ENCODE data around the gene EIF4G3.
"Not testable (repeated sequence)": the region's sequence is repeated elsewhere in the genome, so short reads cannot be mapped to it uniquely, and the experiment has no call there.

Gene EIF4G3

DNA sequence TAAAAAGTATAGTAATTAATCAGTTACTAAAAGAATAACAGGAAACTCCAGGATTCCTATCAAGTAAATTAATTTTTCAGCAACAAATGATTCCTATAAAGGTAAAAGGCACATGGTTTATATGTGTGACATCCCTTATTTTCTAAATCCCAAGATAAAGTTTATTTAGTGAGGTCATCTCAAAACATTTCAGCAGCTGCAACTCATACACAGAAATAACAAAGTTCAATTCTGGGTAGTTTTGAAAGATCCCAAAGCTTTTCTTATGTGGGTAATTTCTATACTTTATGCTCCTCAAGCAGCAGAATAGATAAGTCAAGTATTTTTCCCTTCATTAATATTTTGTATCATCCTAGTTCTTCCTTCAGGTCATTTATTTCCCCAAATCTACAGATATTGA is 117.7 kb downstream of the EIF4G3 start:
- no peak for DNase-seq

DNA sequence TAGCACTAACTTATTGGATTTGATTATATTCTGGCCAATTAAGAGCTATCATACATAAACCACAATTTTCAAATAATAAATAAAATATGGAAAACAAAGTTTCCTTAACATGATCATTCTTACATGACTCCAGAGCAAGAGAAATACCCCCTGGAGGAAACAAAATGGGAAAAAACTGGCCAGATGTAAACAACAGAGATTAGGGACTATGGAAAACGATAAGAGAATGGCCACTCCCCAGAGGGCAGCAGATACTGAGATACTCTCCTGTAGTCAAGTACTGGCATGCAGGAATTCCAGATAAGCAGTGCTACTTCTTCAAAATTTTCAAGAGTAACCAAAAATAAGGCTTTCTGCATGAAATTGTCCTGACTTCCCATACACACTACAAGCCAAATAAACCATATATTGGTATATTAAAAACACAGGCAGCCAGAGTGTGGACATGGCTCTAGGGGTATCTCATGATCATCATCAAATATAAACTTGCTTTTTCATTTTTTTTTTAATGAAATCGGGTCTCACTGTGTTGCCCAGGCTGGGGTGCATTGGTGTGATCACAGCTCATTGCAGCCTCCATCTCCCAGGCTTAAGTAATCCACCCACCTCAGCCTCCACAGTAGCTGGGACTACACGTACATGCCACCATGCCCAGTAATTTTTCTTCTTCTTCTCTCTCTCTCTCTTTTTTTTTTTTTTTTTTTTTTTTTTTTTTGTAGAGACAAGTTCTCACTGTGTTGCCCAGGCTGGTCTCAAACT is 118.5 kb downstream of the EIF4G3 start:
- no peak for DNase-seq

DNA sequence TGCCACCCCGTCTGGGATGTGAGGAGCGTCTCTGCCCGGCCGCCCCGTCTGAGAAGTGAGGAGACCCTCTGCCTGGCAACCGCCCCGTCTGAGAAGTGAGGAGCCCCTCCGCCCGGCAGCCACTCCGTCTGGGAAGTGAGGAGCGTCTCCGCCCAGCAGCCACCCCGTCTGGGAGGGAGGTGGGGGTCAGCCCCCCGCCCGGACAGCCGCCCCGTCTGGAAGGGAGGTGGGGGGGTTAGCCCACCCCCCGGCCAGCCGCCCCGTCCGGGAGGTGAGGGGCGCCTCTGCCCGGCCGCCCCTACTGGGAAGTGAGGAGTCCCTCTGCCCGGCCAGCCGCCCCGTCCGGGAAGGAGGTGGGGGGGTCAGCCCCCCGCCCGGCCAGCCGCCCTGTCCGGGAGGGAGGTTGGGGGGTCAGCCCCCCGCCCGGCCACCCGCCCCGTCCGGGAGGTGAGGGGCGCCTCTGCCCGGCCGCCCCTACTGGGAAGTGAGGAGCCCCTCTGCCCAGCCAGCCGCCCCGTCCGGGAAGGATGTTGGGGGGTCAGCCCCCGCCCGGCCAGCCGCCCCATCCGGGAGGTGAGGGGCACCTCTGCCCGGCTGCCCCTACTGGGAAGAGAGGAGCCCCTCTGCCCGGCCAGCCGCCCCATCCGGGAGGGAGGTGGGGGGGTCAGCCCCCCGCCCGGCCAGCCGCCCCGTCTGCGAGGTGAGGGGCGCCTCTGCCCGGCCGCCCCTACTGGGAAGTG is 123.3 kb downstream of the EIF4G3 start:
- DNase-seq, result not testable (repeated sequence)

DNA sequence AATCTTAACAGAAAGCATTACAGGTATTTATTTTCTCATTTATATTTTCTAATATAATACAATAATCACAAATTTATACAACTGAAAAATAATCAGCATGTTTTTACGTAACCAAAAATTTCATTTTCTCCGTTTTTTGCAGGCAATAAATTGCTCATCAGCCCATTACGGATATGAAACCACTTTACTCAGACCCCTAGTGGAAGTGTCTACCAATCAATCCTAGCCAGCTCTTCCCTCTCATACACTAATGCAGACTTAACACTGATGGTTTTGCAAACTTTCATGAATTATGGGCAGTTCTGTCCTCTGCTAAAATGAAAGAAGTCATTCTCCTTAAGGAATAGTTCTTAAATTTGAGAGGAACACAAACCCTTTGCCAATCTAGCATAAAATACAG is 124.7 kb downstream of the EIF4G3 start:
- no peak for DNase-seq

DNA sequence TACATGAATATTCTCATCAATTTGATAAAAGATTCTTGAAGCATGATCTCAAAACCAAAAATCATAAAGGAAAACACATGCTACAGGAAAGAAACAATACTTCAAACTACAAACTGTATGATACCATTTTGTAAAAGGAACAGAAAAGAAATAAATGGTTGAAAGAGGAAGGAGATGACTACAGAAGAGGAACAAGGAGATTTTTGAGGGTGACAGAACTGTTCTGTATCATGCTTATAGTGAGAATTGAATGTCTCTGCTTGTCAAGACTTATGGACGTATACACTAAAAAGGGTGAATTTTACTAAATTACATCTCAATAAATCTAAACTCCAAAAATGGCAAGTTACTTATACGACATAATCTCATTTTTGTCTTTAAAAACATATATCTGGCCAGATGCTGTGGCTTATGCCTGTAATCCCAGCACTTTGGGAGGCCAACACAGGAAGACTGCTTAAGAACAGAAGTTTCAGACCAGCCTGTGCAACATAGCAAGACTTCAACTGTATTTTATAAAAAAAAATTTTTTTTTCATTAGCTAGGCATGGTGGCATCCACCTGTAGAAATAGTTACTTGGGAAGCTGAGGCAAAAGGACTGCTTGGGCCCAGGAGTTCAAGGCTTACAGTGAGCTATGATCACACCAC is 125.4 kb downstream of the EIF4G3 start:
- DNase-seq, result no peak

DNA sequence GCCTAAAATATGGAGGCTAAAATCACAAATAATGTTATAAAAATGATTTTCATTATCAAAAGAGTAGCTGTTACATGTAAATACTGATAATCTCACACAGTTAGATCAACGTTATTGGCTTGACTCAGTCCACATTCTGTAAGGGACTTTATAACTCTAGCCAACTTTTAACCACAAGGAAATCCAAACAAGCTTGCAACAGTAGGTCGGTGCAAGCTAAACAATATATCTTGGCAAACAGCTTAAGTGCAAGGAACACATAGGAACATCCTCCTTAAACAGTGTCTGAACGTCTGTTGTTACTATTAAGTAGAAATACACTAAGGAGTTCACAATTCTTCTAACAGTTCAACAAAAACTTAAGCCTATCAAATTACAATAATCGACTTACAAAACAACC is 126.7 kb downstream of the EIF4G3 start:
- no peak for DNase-seq

DNA sequence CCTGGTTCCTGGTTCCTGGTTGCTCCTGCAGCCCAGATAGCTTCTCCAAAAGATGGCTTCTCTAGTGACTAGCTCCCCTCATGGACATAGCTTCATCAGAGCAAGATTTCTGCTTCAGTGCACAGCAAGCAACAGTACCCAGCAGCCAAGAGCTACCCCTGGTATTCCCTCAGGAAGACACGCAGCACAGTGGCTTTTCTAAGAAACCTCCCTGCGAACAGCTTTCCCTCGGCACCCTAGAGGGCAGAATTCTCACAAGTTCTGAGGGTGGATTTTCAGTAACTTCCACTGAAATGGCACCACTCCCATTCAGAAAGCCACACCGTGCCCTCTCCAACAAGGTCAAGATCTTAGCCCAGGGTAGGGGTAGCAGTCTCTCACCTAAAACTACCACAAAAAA is 128.2 kb downstream of the EIF4G3 start:
- no peak for DNase-seq

DNA sequence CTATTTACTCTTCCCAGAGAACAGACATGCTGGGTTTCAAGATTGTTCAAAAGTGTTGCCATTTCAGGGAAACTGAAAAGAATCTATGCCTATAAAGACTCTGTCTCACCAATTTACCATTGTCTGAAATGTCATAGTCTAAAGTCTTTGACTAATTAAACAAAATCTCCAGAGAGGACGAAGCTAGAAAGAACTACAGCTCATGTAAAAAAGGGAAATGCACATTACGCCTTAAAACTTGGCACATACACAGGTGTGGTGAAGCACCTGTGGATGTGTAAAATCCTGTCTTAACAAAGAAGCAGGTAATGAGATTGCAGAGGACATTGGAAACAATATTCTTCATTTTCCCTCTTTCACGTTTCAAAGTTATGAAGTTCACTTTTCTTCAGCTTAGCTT is 130.6 kb downstream of the EIF4G3 start:
- no peak for DNase-seq

DNA sequence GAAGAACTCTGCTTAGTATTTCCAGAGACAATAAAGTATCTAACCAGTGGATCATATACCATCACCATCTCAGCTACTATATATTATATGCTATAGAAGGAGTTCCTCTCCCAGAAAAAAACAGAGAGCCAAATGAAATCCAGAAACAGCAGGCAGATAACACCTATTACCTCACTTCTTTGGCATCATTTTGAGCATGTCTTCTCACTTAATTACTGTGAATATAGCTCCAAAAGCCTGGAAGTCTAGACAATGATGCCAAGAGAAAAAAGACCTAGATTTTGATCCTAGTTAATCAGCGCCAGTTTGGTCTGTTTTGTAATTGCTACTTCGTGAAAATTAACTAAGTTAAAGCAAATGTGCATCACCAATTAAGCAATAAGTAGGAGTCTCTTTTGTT is 131.3 kb downstream of the EIF4G3 start:
- no peak for DNase-seq

DNA sequence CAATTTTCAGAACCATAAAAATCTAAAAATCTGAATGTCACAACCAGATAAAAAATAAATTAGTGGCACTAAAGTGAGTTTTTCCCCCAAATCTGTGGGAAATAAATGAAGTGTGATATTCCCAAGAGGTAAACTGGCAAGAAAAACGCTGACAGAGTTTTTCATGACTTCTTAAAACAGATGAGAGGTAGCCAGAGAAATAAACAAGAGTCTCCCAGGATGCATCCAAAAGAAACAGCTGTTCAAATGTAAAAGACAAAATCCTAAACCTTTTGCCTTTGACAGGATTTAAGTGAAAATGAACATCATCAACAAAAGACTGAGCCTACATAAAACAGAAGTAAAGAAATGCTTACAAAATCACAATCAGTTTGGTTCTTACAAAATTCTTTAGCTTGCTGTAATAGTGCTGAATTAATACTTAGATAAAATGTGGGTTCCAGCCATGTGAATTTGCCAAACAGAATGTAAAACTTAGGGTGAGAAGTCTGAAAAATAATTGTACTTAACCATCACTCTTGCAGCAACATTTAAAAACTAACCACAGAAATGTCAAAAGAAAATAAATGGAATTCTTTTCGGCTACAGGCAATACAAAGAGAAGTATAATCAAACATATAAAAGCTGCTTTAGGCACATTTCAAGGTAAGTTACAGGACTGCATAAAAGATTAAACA is 133.6 kb downstream of the EIF4G3 start:
- no peak for DNase-seq

DNA sequence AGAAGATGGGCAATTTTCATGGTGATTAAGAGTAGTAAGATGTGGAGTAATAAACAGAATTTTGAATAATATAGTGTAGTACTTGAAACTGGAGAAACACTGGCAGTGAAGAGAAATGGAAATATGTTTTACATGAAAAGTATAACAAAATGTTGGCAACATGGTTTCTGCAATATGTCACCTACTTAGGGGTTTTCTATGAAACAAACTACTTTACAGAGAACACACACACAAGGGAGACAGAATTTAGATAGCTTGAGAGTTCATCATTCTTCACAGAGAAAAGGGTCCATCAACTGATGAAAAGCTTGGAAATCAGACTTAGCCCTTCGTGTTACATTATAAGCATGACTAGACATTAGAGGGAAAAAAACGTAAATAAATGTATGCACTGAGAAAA is 135.2 kb downstream of the EIF4G3 start:
- DNase-seq, result no peak

DNA sequence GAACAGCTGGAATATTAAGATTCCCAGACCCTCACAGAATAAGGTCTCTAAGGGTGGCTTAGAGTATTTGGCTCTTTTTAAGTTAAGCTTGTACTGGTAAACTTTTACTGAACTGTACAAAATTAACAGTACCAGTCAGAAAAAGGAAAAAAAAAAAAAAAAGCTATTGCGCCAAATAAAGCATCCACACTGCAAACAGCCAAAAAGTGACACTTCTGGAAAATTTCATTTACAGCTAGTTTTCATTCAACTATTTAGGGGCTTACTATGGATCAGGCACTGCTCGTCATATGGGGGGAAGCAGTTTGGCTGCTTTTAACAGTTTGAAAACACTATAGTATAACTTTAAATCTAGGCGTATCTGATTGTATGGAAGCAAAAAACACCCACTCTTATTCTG is 139.6 kb downstream of the EIF4G3 start:
- no peak for DNase-seq

DNA sequence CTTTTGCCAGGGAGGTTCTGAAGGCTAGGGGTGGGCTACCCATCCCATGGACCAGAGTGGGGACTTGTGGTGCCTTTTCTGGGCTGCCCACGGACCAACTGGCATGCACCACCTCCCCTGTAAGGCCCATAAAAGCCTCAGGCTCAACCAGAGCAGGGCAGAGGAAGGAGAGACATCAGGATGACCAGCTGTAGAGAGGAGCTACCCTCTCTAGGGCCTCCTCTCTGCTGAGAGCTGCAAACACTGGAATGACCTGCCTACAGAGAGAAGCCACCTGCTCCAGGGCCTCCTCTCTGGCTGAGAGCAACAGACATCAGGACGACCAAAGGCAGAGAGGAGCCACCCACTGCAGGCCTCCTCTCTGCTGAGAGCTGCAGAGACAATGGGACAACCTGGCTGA is 140.9 kb downstream of the EIF4G3 start:
- DNase-seq, result no peak

DNA sequence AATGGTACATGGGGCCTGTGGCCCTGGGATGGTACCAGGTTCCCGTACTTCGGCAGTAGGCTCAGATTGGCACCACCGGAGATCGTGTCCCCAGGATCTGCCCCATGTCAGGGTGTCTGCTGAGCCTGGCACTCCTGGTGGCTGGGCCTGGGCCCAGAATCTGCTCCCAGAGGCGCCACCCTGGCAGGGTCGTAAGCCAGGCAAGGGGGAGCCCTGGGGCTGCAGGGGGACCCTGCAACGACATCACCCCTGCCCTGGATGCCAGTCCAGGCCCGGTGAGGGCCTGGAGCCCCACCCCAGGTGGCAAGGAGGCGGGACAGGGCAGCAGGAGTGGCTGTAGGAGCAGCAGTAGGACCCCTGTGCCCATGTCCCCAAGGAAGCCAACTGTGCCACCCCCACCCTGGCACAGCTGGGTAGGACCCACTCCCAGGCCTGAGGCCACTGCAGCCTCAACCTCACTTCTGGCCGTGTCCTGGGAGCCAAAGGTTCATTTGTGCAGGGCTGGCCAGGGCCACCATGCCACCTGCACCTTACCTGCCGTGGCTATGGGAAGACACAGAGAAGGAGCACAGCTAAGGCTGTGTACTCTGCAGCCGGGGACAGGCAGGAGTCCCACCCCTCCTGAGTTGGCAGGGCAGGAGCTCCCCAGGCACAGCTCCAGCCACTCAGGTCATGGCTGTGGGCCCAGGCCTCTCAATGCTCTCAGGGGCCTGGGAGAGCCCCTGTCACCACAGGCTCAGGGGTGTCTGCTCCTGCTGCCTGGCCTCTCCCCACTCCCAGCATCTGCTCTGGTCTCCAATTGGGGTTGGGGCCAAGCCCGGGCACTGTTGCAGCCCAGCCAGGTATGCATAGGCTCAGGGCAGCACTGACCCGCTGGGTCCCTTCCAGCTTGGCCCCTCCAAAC is 141.7 kb downstream of the EIF4G3 start:
- DNase-seq, result no peak

DNA sequence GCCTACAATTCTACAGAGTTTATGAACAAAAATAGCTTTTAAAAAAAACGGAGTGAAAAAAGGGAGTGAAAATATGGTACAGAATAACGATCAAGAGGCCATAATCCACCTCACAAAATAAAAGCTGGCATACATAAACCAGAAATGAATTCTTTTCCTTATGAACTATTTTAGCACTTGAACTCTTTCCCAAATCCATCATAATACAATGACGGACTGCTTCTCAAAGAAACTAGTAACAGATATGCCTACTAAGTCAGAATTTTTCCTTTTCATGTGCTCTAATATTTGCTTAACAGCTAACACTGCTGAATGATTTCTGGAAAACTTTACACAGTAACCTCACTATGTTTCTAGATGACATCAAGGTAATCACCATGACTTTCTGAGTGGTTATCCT is 144.0 kb downstream of the EIF4G3 start:
- DNase-seq, result no peak

DNA sequence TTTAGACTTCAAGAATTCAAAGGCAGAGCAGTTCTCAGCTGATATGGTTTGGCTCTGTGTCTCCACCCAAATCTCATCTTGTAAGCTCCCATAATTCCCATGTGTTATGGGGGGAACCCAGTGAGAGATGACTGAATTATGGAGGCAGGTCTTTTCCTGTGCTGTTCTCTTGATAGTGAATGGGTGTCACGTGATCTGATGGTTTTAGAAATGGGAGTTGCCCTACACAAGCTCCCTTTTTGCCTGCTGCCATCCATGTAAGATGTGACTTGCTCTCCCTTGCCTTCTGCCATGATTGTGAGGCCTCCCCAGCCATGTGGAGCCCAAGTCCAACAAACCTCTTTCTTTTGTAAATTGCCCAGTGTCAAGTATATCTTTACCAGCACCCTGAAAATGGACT is 146.5 kb downstream of the EIF4G3 start:
- DNase-seq, result no peak

DNA sequence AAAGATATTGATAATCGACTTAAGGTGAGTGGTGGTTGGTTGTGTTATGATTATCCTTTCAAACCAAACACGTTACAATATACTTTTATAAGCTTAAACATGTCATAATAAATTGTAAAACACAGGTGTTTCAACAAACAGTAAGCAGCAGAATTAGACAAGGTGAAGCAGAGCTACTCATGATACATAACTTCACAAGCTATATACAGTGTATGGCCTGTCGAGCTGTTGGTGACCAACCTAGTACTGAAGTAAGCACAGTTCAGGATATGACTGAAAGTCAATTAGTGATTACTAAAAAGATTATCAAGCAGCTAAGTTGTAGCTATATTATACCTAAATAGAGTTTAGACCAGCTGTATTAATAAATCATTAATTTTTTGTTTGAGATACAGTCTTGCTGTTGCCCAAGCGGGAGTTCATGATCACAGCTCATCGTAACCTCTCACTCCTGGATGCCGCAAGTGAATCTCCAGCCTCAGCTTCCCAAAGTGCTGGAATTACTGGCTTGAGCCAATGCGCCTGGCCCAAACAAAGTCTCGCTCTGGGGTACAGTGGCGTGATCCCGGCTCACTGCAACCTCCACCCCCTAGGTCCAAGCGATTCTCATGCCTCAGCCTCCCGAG is 148.1 kb downstream of the EIF4G3 start:
- DNase-seq, result no peak

DNA sequence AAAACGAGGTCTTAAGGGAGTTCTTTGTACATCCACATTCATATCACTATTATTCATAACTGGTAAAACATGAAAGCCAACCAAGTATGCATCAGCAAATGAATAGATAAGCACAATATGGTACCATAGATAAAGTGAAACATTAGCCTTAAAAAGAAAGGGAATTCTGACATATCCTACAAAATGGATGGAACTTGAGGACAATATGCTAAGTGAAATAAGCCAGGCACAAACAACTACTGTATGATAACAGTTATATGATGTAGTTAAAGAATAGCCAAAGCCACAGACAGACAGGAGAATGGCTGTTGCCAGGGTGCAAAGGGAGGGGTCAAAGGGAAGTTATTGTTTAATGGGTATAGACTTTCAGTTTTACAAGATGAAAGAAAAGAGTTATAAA is 148.9 kb downstream of the EIF4G3 start:
- no peak for DNase-seq

DNA sequence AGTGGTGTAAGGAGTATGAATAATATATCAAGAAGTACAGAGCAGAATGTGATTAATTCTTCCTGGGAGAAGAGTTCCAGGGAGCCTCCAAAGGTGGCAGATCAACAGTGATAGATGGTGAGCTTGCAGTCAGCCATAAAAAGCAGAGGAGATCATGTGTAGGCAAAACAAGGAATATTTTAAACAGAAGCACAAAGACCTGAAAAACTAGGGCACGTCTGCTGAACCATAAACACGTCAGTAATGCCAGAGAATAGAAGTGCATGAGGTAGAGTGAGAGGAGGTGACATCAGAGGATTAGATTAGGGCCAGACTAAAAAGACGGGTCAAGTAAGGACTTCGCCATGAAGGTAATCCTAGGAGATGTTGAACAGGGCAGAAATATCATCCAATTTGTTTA is 151.8 kb downstream of the EIF4G3 start:
- no peak for DNase-seq

DNA sequence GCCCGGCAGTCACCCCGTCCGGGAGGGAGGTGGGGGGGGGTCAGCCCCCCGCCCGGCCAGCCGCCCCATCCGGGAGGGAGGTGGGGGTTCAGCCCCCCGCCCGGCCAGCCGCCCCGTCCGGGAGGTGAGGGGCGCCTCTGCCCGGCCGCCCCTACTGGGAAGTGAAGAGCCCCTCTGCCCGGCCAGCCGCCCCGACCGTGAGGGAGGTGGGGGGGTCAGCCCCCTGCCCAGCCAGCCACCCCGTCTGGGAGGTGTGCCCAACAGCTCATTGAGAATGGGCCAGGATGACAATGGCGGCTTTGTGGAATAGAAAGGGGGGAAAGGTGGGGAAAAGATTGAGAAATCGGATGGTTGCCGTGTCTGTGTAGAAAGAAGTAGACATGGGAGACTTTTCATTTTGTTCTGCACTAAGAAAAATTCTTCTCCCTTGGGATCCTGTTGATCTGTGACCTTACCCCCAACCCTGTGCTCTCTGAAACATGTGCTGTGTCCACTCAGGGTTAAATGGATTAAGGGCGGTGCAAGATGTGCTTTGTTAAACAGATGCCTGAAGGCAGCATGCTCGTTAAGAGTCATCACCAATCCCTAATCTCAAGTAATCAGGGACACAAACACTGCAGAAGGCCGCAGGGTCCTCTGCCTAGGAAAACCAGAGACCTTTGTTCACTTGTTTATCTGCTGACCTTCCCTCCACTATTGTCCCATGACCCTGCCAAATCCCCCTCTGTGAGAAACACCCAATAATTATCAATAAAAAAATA is 152.4 kb downstream of the EIF4G3 start:
- not testable (repeated sequence) for DNase-seq
